Measurements from ENCODE around the gene SPCS3. TPM values are rescaled to one million over a fixed set of nuclear protein-coding genes. Genes with fewer than 3 reads are reported as not detected.
"Not testable (repeated sequence)": the region's sequence is repeated elsewhere in the genome, so short reads cannot be mapped to it uniquely, and the experiment has no call there.

Gene SPCS3
- total and polyA plus RNA-seq, 7 donors, result 6.6 to 119 (median 80.9) TPM

GRCh38 chr4:176291748-176292147 is 28.0 kb upstream of the SPCS3 start:
- Histone ChIP-seq H3K4me3 (no peak overlapping the region), H3K36me3 (no peaks in the 10 kb centered on the region), H3K27ac (no peak overlapping the region), H3K4me1 (peaks cover 0 to 5% (median 4%) of the 10 kb centered on the region in 4 donors), H3K9me3 (no peaks in the 10 kb centered on the region), H3K27me3 (no peaks in the 10 kb centered on the region)
- no peak for DNase-seq
- WGBS, 2 donors, result 90 to 91% methylated on average over 3 of the region's 3 CpGs
- intact Hi-C loops (cut with DNase I), result no loop called here
- TF ChIP-seq POLR2AphosphoS5 (IDR thresholded peaks at IDR 0.05) (no peak), EP300 (IDR thresholded peaks at IDR 0.05) (no peak), CTCF (IDR thresholded peaks at IDR 0.05) (no peak), POLR2A (IDR thresholded peaks at IDR 0.05) (no peak)

GRCh38 chr4:176292920-176293319 is 26.8 kb upstream of the SPCS3 start:
- intact Hi-C loops (cut with DNase I), result no loop called here
- TF ChIP-seq POLR2AphosphoS5 (IDR thresholded peaks at IDR 0.05), result no peak
- WGBS, 2 donors, result 84 to 88% methylated on average over 1 of the region's 1 CpG
- Histone ChIP-seq H3K9me3 (no peaks in the 10 kb centered on the region), H3K4me1 (no peaks in the 10 kb centered on the region), H3K36me3 (no peaks in the 10 kb centered on the region), H3K27me3 (no peaks in the 10 kb centered on the region), H3K27ac (no peak overlapping the region), H3K4me3 (no peak overlapping the region)
- DNase-seq, result no peak

- intact Hi-C loops (cut with DNase I), result no loop called here
- Histone ChIP-seq H3K4me1 (no peaks in the 10 kb centered on the region), H3K27ac (no peak overlapping the region), H3K27me3 (no peaks in the 10 kb centered on the region), H3K4me3 (no peak overlapping the region), H3K36me3 (no peaks in the 10 kb centered on the region), H3K9me3 (no peaks in the 10 kb centered on the region)
- TF ChIP-seq CTCF (IDR thresholded peaks at IDR 0.05), result no peak
- no peak for TF ChIP-seq EP300 (IDR thresholded peaks at IDR 0.05)
- TF ChIP-seq POLR2A (IDR thresholded peaks at IDR 0.05), result no peak
- 79 to 84% methylated on average over 1 of the region's 1 CpG for WGBS, 2 donors
- no peak for DNase-seq
Measured at GRCh38 chr4:176293660-176294059, 26.1 kb upstream of the SPCS3 start.

GRCh38 chr4:176295907-176296306 is 23.9 kb upstream of the SPCS3 start:
- H3K4me1 ChIP-seq; H3K4me3 ChIP-seq; H3K27me3 ChIP-seq; H3K27ac ChIP-seq; H3K36me3 ChIP-seq; H3K9me3 ChIP-seq; intact Hi-C loops (cut with DNase I); DNase-seq: not testable (repeated sequence)
- 53 to 63% methylated on average over 5 of the region's 5 CpGs for WGBS, 2 donors

GRCh38 chr4:176298664-176299063 is 21.1 kb upstream of the SPCS3 start:
- TF ChIP-seq POLR2AphosphoS5 (IDR thresholded peaks at IDR 0.05) (no peak), POLR2A (IDR thresholded peaks at IDR 0.05) (no peak), CTCF (IDR thresholded peaks at IDR 0.05) (no peak), EP300 (IDR thresholded peaks at IDR 0.05) (no peak)
- intact Hi-C loops (cut with DNase I), result no loop called here
- H3K4me3 ChIP-seq, result no peak overlapping the region
- no peaks in the 10 kb centered on the region for H3K36me3 ChIP-seq
- H3K27me3 ChIP-seq, result no peaks in the 10 kb centered on the region
- no peak for DNase-seq
- H3K27ac ChIP-seq, result no peak overlapping the region
- 74 to 75% methylated on average over 6 of the region's 6 CpGs for WGBS, 2 donors
- peaks cover 0 to 11% (median 8%) of the 10 kb centered on the region in 4 donors for H3K4me1 ChIP-seq
- no peaks in the 10 kb centered on the region for H3K9me3 ChIP-seq

GRCh38 chr4:176300036-176300435 is 19.7 kb upstream of the SPCS3 start:
- H3K4me3 ChIP-seq, result no peak overlapping the region
- intact Hi-C loops (cut with DNase I), result no loop called here
- H3K4me1 ChIP-seq, result peaks cover 0 to 11% (median 8%) of the 10 kb centered on the region in 4 donors
- no peaks in the 10 kb centered on the region for H3K9me3 ChIP-seq
- DNase-seq, result no peak
- WGBS, 2 donors, result 83 to 89% methylated on average over 7 to 9 of the region's 9 CpGs
- H3K27me3 ChIP-seq, result no peaks in the 10 kb centered on the region
- TF ChIP-seq EP300 (IDR thresholded peaks at IDR 0.05) (no peak), POLR2AphosphoS5 (IDR thresholded peaks at IDR 0.05) (no peak), POLR2A (IDR thresholded peaks at IDR 0.05) (no peak), CTCF (IDR thresholded peaks at IDR 0.05) (no peak)
- H3K36me3 ChIP-seq, result no peaks in the 10 kb centered on the region
- H3K27ac ChIP-seq, result no peak overlapping the region

Data from sigmoid colon (tissue), 7 donors.